Uterus (tissue), 2 donors: ENCODE measurements around the gene PCDH9.

Source experiments
- CTCF ChIP-seq, 4 experiments: fragments of 200-600 bp in 2 of 4; fragments of 450-650 bp in 2 of 4; sonication (generic) in 2 of 4; IDR thresholded peaks; one replicate each; pipeline ENCODE4 v1.5.1; 2016 to 2019; ENCODE audit warnings: antibody characterized with exemption in 4 of 4, mild to moderate bottlenecking in 2 of 4, moderate library complexity in 1 of 4
- POLR2A ChIP-seq, 2 donors: fragments of 450-650 bp; IDR thresholded peaks; one replicate each; pipeline ENCODE4 v1.6.1; 2016; ENCODE audit warnings: antibody characterized with exemption in 2 of 2, mild to moderate bottlenecking in 1 of 2, moderate library complexity in 1 of 2

GRCh38 chr13:67155898-67156722, 74.0 kb downstream of the PCDH9 start:
- TF ChIP-seq CTCF (IDR thresholded peaks at IDR 0.05) (no peak), POLR2A (IDR thresholded peaks at IDR 0.05) (no peak)
